H1 (cell line): ENCODE results near the gene MRTFB. TPM values are rescaled to one million over a fixed set of nuclear protein-coding genes. Genes with fewer than 3 reads are reported as not detected.

Experiments used
- CHD2 ChIP-seq: IDR thresholded peaks from 2 replicates; pipeline ENCODE4 v1.6.1; 2012; ENCODE audit warnings: low read length, improper control_type of control experiment
- CTBP2 ChIP-seq: IDR thresholded peaks from 2 replicates; pipeline ENCODE4 v1.7.0; 2011; ENCODE audit warnings: borderline replicate concordance, mild to moderate bottlenecking, moderate library complexity, mixed read lengths, low read length; ENCODE audit not compliant: insufficient read depth, insufficient read length
- polyA plus RNA-seq, 7 experiments: library from polyadenylated mRNA; depleted of rRNA in 3 of 7; stranded (reverse) in 5 of 7; unstranded in 2 of 7; fragments of >200 nt in 5 of 7; fragments of 200-250 nt in 2 of 7; gene quantifications; 1 replicate in 5 of 7; 2 replicates in 1 of 7; 4 replicates in 1 of 7; pipeline versions ENCODE4 v1.2.1 to v1.2.3, GENCODE V29; 2011 to 2013; ENCODE audit warnings: missing spikeins in 2 of 7, mixed read lengths in 2 of 7
- total RNA-seq: library from RNA; stranded (reverse); fragmentation: NEBNext Ultra II Directional; extraction: Animal tissue kit (Norgen Biotek cat#: 25700); gene quantifications from 2 replicates; pipeline ENCODE4 v1.2.1, GENCODE V29; 2021

Gene MRTFB
- total and polyA plus RNA-seq, 2 of the 8 experiments (the other 6 are each of a cell fraction or from before 2014, with no cell fraction given): 13.5 to 34.9 TPM

- TF ChIP-seq CHD2 (no peak), CTBP2 (no peak)
These were observed 24.9 kb downstream of the MRTFB start (continued) for GRCh38 chr16:14095883-14096551.
